IgD-negative memory B cell (primary cell): Measurements from ENCODE around the gene SPG21. TPM values are rescaled to one million over a fixed set of nuclear protein-coding genes. Genes with fewer than 3 reads are reported as not detected.

Source experiments
- H3K27ac Mint-ChIP-seq, 3 donors: one replicate each; pipeline ENCODE4 v1.8.0; 2020 to 2022; ENCODE audit warnings: mild to moderate bottlenecking in 3 of 3, mixed read lengths in 3 of 3, moderate library complexity in 1 of 3
- H3K27me3 Mint-ChIP-seq: one replicate; pipeline ENCODE4 v1.8.0; 2021; ENCODE audit warnings: mixed read lengths
- H3K36me3 Mint-ChIP-seq: one replicate; pipeline ENCODE4 v1.8.0; 2020; ENCODE audit warnings: mild to moderate bottlenecking, mixed read lengths
- H3K4me1 Mint-ChIP-seq, 3 donors: one replicate each; pipeline ENCODE4 v1.8.0; 2020 to 2022; ENCODE audit warnings: mixed read lengths in 3 of 3, mild to moderate bottlenecking in 1 of 3
- H3K4me3 Mint-ChIP-seq, 4 donors: one replicate each; pipeline ENCODE4 v1.8.0; 2020 to 2022; ENCODE audit warnings: mild to moderate bottlenecking in 4 of 4, mixed read lengths in 4 of 4, moderate library complexity in 3 of 4
- H3K9me3 Mint-ChIP-seq, 3 donors: one replicate each; pipeline ENCODE4 v1.8.0; 2020 to 2021; ENCODE audit warnings: mixed read lengths in 3 of 3, mild to moderate bottlenecking in 1 of 3
- polyA plus RNA-seq: library from polyadenylated mRNA; unstranded; fragments of 300-500 nt; fragmentation: Illumina TruSeq; gene quantifications from one replicate; pipeline ENCODE4 v1.2.3, GENCODE V29; 2021

Gene SPG21
- polyA plus RNA-seq, 1 donor from 2014 or later: 137 TPM

- no peaks in the 10 kb centered on the region for H3K9me3 Mint-ChIP-seq
- no peak overlapping the region for H3K27ac Mint-ChIP-seq
- H3K4me3 Mint-ChIP-seq: no peak overlapping the region
- H3K4me1 Mint-ChIP-seq: peaks cover 0 to 5% (median 5%) of the 10 kb centered on the region in 3 donors
- no peaks in the 10 kb centered on the region for H3K27me3 Mint-ChIP-seq
- H3K36me3 Mint-ChIP-seq: peaks cover 2% of the 10 kb centered on the region
These were observed 55.7 kb downstream of the SPG21 start for GRCh38 chr15:64934023-64934422.

- no peaks in the 10 kb centered on the region for H3K27me3 Mint-ChIP-seq
- H3K4me3 Mint-ChIP-seq: no peak overlapping the region
- peaks cover 4 to 6% (median 5%) of the 10 kb centered on the region in 3 donors for H3K4me1 Mint-ChIP-seq
- H3K27ac Mint-ChIP-seq: no peak overlapping the region
- no peaks in the 10 kb centered on the region for H3K9me3 Mint-ChIP-seq
- peaks cover 2% of the 10 kb centered on the region for H3K36me3 Mint-ChIP-seq
These were observed 58.3 kb downstream of the SPG21 start for GRCh38 chr15:64931381-64931780.

DNA sequence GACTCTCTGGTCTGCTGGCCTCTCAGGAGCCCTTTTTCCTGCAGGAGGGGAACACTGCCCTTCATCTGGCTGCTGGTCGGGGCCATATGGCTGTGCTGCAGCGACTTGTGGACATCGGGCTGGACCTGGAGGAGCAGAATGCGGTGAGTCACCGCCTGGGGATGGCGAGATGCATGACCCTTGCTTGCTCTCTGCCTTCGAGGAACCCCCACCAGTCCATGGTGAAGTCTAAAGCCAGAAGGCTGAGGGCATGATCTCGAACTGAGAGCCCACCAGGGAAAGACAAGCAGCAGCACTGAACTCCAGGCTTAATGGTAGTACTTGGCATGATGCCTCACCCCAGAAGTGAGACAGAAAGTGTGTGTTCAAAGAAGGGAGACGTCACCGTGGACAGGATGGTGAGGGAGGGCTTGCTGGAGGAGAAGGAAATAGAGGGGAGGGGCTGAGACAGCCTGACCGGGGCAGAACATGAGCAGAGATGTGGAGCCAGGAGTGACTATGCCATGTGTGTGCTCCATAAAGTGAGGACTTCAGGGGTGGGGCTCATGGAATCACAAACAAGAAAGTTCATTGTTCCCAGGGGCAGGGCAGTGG, 58.8 kb downstream of the SPG21 start:
- H3K4me3 Mint-ChIP-seq: no peak overlapping the region
- peaks cover 4 to 10% (median 5%) of the 10 kb centered on the region in 3 donors for H3K4me1 Mint-ChIP-seq
- H3K9me3 Mint-ChIP-seq: no peaks in the 10 kb centered on the region
- H3K27me3 Mint-ChIP-seq: no peaks in the 10 kb centered on the region
- H3K36me3 Mint-ChIP-seq: peaks cover 2% of the 10 kb centered on the region
- H3K27ac Mint-ChIP-seq: no peak overlapping the region

DNA sequence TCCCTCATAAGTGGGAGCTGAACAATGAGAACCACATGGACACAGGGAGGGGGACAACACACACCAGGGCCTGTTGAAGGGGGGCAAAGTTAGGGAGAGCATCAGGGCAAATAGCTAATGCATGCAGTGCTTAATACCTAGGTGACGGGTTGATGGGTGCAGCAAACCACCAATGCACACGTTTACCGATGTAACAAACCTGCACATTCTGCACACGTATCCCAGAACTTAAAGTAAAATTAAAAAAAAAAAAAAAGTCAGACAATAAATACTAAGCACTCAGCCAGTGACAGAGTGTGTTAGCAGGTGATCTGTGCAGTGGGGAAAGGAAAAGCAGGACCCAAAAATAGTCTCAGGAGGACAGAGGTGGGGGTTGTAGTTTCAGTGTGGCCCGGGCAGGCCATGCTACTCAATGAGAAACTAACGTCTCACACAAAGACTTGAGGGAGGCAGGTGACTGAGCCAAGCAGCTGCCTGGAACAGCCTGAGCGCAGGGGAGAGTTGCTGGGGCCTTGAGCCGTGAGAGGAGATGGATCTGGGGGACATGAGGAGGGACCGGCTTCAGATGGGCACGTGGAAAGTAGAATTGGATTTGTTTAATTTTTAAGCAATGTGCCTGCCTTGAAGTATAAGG, 59.6 kb downstream of the SPG21 start:
- Mint-ChIP-seq H3K4me1 (peaks cover 5 to 16% (median 6%) of the 10 kb centered on the region in 3 donors), H3K4me3 (peak overlapping the region in 1 of 4 donors; percentile 34), H3K27ac (peak overlapping the region in 1 of 3 donors; percentile 41), H3K27me3 (no peaks in the 10 kb centered on the region), H3K9me3 (no peaks in the 10 kb centered on the region), H3K36me3 (no peaks in the 10 kb centered on the region)

- no peaks in the 10 kb centered on the region for H3K27me3 Mint-ChIP-seq
- peaks cover 5 to 16% (median 6%) of the 10 kb centered on the region in 3 donors for H3K4me1 Mint-ChIP-seq
- H3K9me3 Mint-ChIP-seq: no peaks in the 10 kb centered on the region
- peak overlapping the region in 1 of 4 donors; percentile 4 for H3K4me3 Mint-ChIP-seq
- H3K27ac Mint-ChIP-seq: peak overlapping the region in 1 of 3 donors; percentile 16
- no peaks in the 10 kb centered on the region for H3K36me3 Mint-ChIP-seq
These were observed 61.0 kb downstream of the SPG21 start for GRCh38 chr15:64928626-64929220.

- Mint-ChIP-seq H3K36me3 (no peaks in the 10 kb centered on the region), H3K9me3 (no peaks in the 10 kb centered on the region), H3K27ac (no peak overlapping the region), H3K4me3 (no peak overlapping the region), H3K27me3 (no peaks in the 10 kb centered on the region), H3K4me1 (peaks cover 5 to 16% (median 6%) of the 10 kb centered on the region in 3 donors)
These were observed 63.1 kb downstream of the SPG21 start for GRCh38 chr15:64926661-64927060.

DNA sequence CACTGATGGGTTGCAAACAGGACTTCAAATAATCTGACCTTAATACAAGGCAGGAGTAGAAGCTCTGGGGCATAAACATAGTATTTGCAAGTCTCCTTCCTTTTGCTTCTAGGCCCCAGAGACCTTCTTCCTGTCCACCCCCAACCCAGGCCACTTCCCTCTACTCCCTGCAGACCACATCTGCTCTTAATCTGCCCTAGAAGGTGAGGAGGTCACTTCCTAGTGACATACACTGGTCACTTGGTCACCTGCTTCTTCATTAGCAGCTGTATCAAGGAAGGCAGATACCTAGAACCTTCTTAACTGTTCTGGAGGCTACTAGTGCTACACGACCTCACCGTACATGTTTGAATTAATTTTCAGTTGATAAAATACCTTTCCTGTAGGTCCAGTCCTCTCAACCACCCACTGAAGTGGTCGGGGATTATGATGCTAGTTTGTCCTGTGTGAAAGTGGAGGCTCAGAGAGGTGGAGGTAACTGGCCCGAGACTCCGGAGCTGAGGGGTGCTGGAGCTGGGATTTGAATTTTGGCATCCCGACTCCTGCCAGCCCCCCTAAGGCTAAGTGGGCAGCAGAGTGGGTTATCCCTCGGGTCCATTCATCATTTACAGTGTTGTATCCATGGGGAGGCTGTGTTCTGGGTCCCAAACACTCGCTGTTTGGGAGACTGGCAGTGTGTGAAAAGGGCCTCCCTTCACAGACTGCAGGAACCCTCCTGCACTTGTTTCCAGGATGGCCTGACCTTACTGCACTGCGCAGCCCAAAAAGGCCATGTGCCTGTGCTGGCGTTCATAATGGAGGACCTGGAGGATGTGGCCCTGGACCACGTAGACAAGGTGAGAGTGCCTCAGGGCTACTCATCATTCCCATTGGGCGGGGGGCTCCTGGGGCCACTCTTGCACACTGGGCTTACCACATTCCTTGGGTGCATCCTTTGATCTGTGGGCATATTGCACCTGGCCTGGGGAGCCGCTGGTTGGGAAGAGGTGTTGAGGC, 64.1 kb downstream of the SPG21 start:
- Mint-ChIP-seq H3K9me3 (no peaks in the 10 kb centered on the region), H3K4me1 (peaks cover 5 to 16% (median 6%) of the 10 kb centered on the region in 3 donors), H3K4me3 (peak overlapping the region in 1 of 4 donors; percentile 39), H3K36me3 (no peaks in the 10 kb centered on the region), H3K27ac (no peak overlapping the region), H3K27me3 (no peaks in the 10 kb centered on the region)

DNA sequence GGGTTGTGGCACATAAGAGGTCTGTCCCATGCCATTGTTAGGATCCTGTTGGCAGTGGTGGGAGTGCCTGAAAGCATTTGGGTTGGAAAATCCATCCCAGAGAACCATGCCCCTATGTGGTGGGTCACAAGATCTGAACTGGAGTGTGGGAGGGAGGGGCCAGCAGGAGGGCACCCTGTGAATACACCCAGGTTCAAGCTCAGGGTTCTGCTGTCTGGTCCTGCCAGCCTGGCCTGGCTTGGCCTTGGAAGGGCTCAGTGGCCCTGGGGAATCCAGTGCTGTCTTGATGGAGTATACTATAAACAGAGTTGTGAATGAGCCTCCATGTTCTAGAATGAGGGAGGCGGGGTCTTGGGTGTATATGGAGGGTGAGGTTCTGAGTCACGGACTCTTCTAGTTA, 66.2 kb downstream of the SPG21 start:
- Mint-ChIP-seq H3K4me1 (peaks cover 0 to 14% (median 4%) of the 10 kb centered on the region in 3 donors), H3K27me3 (no peaks in the 10 kb centered on the region), H3K27ac (no peak overlapping the region), H3K4me3 (no peak overlapping the region), H3K9me3 (no peaks in the 10 kb centered on the region), H3K36me3 (no peaks in the 10 kb centered on the region)

DNA sequence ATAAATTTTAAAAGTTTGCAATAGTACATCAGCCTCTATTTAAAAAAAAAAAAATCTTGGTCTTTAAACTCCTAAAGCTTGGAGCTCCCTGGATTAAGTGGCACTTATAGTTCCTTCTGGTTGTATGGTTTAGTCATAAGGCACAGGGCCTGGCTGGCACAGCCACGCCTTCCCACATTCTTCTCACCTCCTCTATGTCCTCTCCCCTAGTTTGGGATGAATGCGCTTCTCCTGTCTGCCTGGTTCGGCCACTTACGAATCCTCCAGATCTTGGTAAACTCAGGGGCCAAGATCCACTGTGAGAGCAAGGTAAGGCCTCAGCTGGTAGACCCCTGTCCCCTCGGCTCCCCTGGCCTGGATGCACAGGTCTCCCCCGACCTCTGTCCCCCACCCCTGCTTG, 68.0 kb downstream of the SPG21 start:
- Mint-ChIP-seq H3K4me3 (no peak overlapping the region), H3K9me3 (no peaks in the 10 kb centered on the region), H3K36me3 (no peaks in the 10 kb centered on the region), H3K27me3 (no peaks in the 10 kb centered on the region), H3K4me1 (peaks cover 0 to 9% (median 2%) of the 10 kb centered on the region in 3 donors), H3K27ac (no peak overlapping the region)

DNA sequence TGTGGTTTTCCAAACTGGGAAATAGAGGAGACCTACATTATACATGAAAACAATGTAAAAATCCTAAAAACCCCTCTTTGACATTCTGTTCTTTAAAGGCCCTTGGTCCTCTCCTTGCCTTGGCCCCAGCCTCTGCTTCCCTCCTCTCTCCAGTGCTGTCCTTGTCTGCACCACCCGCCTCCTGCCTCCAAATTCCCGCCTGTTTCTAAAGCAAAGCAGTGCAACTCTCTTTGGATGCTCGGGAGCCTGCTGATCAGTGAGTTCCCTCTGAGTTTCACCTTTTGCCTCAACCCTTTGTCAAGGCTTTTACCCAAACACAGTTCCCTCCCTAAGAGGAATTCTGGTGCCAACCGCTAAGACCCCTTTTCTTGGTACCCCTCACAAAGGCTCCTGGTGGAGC, 70.0 kb downstream of the SPG21 start:
- no peaks in the 10 kb centered on the region for H3K36me3 Mint-ChIP-seq
- H3K4me3 Mint-ChIP-seq: no peak overlapping the region
- no peaks in the 10 kb centered on the region for H3K9me3 Mint-ChIP-seq
- no peaks in the 10 kb centered on the region for H3K27me3 Mint-ChIP-seq
- H3K27ac Mint-ChIP-seq: peak overlapping the region in 1 of 3 donors; percentile 47
- H3K4me1 Mint-ChIP-seq: no peaks in the 10 kb centered on the region

DNA sequence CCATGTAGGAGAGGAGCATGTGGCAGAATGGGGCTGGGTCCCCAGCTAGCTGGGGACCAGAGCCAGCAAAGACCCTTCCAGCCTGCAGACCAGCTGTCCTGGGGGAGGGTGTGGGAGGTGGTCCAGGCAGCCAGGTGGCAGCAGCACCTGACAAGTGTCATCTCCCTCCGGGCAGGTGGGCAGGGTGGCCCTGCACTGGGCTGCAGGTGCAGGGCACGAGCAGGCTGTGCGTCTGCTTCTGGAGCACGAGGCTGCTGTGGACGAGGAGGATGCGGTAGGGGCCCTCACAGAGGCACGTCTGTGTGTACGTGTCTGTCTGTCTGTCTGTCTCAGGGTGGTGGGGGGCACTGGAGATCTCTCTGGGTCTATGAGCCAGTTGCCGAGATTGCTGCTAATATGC, 72.5 kb downstream of the SPG21 start:
- H3K27ac Mint-ChIP-seq: no peak overlapping the region
- H3K4me3 Mint-ChIP-seq: no peak overlapping the region
- H3K27me3 Mint-ChIP-seq: no peaks in the 10 kb centered on the region
- peaks cover 3% of the 10 kb centered on the region for H3K36me3 Mint-ChIP-seq
- no peaks in the 10 kb centered on the region for H3K4me1 Mint-ChIP-seq
- no peaks in the 10 kb centered on the region for H3K9me3 Mint-ChIP-seq

GRCh38 chr15:64916365-64916764, 73.3 kb downstream of the SPG21 start:
- peaks cover 3% of the 10 kb centered on the region for H3K36me3 Mint-ChIP-seq
- H3K27me3 Mint-ChIP-seq: peaks cover under 1% of the 10 kb centered on the region
- no peaks in the 10 kb centered on the region for H3K9me3 Mint-ChIP-seq
- no peak overlapping the region for H3K4me3 Mint-ChIP-seq
- H3K27ac Mint-ChIP-seq: no peak overlapping the region
- H3K4me1 Mint-ChIP-seq: peaks cover 1 to 2% (median 1%) of the 10 kb centered on the region in 3 donors

- H3K4me1 Mint-ChIP-seq: peaks cover 6 to 8% (median 7%) of the 10 kb centered on the region in 3 donors
- H3K27me3 Mint-ChIP-seq: peaks cover 8% of the 10 kb centered on the region
- H3K4me3 Mint-ChIP-seq: peak overlapping the region in 1 of 4 donors; percentile 39
- H3K27ac Mint-ChIP-seq: no peak overlapping the region
- peaks cover 3% of the 10 kb centered on the region for H3K36me3 Mint-ChIP-seq
- no peaks in the 10 kb centered on the region for H3K9me3 Mint-ChIP-seq
These were observed 74.0 kb downstream of the SPG21 start for GRCh38 chr15:64915518-64916227.
